Measurements from ENCODE around the gene CMTM8.
"Not testable (repeated sequence)": the region's sequence is repeated elsewhere in the genome, so short reads cannot be mapped to it uniquely, and the experiment has no call there.

The CMTM8 gene

DNA sequence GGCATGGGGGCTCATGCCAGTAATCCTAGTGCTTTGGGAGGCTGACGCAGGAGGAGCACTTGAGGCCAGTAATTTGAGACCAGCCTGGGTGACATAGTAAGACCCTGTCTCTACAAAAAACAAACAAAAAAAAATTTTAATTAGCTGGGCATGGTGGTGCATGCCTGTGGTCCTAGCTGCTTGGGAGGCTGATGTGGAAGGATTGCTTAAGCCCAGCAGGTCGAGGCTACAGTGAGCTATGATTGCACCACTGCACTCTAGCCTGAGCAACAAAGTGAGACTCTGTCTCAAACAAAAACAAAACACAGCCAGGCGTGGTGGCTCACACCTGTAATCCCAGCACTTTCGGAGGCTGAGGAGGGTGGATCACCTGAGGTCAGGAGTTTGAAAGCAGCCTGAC is 9.7 kb upstream of the CMTM8 start:
- DNase-seq = not testable (repeated sequence)

DNA sequence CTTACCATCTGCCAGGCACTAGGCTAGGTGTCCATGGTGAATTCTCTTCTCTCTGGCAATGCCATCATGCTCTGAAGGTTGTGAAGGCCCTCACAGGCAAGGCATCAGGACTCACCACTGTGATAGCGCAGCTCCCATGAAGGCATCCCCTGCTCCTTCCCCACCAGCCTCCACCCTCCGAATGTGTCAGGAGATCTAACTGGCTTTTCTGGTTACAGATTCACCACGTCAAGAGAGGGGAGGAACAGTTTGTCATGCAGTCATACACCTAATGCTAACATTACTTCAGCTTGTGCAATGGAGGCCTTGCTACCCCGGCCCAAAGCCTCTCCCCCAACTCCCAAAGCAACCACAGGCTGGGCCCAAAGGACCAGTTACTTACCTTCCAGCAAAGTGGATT is 8.9 kb upstream of the CMTM8 start:
- DNase-seq = no peak

DNA sequence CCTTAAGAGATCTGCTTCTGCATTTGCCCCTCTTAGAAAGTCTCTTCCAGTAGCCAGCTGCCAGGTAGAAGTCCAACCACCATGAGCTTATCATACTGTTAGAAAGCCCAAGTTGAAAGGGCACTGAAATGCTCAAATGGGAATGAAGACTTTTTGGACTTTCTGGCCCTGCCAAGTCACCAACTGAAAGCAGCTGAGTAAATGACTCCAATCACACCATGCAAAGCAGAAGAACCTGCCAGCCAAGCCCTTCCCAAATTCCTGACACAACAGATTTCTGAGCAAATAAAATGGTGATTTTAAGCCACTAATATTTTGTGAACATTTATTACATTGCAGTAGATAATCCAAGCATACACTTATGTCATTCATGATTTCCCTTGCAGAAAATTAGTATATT is 2.1 kb upstream of the CMTM8 start:
- no peak for DNase-seq

DNA sequence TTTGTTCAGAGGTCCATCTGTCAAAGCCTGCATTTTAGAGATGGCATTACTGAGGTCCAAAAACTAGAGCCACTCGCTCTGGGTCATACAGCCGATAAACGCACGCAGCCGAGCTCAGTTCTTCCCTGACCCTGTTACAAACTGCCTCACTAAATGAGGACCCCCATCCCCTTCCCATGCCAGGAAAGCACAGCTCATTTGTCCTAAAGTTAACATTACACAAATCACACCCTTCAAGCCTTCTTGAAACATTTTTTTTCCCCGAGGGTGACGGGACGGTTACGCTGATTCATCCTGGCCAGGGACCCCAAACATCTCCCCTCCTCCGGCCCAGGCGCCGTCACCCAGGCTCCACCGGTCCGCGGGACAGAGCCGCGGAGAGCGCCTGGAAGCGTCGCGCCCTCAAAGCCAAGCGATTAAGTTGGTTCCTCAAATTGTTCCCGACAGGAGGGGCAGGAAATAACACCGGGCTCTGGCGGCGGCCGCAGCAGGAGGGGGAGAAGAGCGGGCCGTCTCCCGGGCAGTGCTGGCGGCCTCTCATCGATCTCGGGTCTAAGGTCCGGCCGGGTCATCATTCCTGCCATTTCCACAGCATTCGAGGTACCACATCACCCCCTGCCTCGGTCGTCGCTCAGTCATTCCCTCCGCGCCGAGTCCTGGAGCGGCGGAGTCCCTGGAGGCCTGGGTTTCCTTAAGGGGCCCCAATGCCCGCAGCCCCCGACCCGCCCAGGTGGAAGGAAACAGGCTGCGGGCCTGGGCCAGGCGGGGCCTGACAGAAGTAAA is 619 bp upstream of the CMTM8 start:
- peak in 1 of 56 donors; percentile 29 for DNase-seq

DNA sequence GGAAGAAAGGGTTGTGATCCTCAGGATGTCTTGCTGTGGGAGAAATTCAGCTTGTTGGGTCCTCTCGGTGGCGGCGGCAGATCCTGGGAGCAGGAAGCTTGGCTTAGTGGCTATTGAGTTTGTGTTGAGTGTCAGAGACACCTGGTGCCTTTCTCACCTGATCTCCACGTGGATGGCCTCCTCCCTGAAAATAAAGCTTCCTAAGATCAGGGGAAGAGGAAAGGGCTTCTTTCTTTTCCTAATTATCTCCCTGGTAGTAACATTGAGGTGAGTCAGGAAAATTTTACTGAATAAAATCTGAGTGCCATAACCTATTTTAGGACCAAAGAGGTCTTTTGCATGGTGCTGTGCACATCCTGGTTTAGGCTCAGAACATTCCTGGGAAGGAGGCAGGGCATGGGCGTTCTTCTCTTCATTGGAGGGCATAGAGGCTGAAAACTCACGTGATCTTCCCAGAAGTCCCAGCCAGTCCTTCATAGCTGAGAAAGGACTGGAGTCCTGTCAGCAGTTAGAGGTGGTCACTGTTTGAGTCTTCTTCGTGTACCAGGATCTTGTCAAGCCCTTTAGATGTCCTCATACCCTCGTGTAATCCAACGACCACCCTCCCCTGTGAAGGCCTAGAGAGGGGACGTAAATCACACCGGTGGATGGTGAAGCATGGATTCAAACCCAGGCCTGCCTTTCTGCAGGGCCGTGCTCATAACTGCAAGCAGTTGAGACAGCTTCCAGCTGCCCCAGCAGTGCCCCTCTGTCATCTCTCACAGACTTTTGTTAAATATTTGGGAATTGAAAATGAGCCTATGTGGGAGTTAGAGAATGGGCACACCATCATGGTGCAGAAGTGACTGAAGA is 1.1 kb downstream of the CMTM8 start:
- DNase-seq = no peak

DNA sequence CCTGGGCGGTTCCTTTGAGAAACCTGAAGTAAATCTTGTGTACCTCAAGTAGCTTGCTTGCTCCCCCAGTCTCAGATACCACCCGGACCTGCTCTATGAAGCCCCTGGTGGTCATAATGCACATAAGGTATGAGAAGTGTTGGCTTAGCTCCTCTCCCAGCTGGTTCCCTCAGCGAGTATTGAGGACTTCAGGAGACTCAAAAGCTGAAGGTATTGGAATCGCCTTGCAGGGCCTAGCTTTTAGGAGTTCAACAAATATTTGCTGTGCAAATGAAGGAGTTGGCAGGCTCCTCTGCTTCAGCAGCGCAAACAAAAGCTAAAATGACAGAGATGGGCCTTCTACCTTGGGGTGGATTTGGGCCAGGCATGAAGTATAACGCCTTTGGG is 1.7 kb downstream of the CMTM8 start:
- DNase-seq = no peak

DNA sequence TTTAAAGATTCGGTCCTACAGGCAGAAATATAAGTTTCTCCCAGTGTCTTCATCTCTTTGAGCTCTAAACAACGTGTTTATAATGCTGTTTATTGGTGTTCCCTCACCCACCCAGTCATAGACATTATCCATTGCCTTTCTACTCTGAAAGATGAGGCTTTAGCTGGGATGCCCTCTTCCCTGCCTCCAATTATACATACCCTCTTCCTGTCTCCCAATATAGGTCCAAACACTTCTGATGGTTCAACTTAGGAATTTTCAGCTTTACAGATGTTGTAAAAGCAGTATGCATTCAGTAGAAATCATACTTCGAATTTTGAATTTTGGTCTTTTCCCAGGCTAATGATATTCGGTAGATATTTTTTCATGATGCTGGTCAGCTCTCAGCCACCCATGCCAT is 2.6 kb downstream of the CMTM8 start:
- DNase-seq = no peak

DNA sequence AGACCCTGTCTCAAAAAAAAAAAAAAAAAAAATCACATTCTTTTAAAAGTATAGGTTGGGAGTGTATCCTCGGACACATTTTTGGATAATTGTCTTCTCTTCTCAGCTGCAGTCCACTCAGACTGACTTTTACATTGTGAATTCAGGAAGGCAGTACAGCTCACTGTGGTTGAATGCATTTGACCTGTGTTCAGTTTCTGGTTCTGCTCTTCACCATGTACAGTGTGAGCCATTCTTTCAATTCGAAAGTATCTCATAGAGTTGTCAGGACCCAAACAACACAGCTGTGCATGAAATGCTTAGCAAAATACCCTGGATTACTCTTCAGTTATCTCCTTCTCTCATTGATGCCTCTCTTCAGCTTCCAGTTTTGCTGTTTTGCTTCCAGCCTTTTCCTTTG is 5.0 kb downstream of the CMTM8 start:
- DNase-seq = no peak

DNA sequence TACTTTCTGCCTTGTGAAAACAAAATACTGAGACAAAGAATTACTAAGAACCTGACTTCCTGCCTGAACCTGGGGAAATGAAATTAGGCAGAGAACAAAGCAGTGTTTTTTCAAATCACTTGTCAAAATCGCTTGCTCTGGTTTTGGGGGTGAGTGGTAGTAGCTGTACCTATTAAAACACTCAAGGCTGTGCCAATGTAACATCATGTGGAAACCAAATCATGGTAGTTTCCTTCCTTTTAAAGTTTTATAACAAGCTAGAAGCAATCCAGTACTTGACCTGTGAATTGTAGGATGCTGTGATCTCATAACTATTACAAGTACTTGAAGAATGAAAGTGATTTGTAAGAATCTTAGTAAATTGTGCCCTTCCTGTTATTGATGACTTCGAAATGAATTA is 6.7 kb downstream of the CMTM8 start:
- DNase-seq = no peak

DNA sequence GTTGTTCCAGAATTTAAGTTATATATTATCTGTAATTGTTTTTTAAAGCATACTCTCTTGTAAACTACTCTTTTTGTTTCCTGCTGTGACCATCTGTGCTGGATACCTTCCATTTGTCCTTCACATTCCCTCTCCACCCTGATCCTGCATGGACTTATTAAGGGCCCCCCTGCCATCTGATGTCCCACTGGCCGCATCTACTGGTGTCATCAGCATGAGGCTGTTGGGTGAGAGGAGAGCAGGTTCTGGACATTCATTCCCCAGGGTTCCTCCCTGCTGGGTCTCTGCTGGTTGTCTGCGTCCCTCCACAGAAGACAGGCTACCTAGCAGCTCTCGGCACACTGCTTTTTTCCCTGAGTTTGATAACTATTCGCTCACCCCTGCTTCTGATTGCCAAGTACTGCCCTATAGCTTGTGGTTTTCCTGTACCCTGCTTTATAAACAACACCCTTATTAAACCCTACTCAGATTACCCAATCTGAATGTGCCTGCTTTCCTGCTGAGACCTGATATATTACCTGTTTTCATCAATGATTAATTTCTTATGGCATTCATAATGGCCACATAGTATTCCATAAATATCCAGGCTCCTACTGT is 7.7 kb downstream of the CMTM8 start:
- no peak for DNase-seq

DNA sequence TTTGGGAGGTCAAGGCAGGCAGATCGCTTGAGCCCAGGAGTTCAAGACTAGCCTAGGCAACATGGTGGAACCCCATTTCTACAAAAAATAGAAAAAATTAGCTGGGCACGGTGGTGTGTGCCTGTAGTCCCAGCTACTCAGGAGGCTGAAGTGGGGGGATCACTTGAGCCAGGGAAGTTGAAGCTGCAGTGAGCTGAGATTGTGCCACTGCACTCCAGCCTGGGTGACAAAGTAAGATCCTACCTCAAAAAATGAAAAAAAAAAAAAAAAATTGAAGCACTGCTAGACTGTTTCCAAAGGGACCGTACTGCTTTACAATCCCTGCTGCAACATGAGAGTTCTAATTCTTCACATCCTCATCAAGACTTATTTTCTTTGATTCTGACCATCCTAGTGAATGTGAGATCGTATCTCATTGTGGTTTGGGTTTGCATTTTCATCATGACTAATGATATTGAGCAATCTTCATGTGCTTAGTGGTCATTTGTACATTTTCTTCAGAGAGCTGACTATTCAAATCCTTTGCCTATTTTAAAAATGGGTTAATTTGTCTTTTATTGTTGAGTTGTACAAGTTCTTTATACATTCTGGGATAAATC is 10.8 kb downstream of the CMTM8 start:
- DNase-seq = no peak

DNA sequence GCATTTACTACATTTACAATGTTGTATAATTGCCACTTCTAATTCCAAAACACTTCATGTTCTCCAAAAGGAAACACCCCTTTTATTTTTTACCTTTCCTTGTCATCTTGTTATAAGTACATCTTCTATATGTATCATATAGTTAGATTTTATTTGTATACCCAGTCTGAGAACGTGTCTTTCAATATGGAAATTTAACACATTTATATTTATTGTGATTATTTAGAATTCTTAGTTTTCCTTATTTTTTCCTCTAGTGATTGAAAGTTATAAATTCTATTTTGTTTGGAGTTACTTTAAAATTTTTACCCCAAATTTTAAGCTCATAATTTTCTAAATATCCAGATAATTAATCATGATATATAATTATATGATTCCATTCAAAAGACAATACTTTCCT is 15.8 kb downstream of the CMTM8 start:
- no peak for DNase-seq

DNA sequence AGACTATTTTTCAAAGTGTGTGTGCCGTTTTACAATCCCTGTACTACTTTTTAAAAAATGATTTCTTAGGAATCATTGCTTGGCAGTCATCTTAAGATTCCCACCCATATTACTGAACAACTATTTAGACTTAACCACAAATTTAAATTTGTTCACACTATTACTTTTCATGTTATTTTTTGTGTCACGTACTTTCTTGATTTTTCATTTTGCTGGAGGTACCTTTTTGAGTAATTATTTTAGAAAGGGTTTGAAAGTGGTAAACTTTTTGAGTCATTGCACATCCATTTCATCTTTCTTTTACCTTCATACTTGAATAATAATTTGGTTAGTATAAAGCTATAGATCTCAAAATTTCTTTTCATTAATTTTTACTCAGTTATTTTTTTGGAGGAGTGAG is 16.9 kb downstream of the CMTM8 start:
- no peak for DNase-seq

DNA sequence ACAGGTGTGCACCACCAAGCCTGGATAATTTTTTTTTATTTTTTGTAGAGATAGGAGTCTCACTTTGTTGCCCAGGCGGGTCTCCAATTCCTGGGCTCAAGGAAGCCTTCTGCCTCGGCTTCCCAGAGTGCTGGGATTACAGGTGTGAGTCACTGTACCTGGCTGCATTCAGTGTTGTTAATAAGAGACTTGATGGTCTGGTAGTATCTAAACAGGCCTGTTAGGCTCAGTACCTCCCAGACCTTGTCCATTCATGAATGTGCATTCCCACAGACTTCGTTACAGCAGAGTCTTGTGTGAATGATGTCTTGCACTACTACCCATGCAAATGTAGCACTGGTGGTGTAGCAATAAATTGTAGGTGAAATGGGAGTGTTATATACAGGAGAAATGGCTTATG is 17.7 kb downstream of the CMTM8 start:
- DNase-seq = no peak

DNA sequence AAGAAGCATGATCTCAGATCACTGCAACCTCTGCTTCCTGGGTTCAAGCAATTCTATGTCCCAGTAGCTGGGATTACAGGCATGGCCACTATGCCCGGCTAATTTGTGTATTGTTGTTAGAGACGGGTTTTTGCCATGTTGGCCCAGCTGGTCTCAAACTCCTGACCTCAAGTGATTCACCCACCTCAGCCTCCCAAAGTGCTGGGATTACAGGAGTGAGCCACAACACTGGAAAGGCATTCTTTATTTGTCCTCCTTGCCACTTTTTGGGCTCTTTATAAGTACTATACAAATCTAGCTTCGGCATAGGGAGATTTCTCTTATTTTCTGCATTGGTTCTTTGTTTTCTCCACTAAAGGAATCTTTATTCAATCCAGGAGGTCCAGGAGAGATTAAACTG is 18.6 kb downstream of the CMTM8 start:
- DNase-seq = no peak

DNA sequence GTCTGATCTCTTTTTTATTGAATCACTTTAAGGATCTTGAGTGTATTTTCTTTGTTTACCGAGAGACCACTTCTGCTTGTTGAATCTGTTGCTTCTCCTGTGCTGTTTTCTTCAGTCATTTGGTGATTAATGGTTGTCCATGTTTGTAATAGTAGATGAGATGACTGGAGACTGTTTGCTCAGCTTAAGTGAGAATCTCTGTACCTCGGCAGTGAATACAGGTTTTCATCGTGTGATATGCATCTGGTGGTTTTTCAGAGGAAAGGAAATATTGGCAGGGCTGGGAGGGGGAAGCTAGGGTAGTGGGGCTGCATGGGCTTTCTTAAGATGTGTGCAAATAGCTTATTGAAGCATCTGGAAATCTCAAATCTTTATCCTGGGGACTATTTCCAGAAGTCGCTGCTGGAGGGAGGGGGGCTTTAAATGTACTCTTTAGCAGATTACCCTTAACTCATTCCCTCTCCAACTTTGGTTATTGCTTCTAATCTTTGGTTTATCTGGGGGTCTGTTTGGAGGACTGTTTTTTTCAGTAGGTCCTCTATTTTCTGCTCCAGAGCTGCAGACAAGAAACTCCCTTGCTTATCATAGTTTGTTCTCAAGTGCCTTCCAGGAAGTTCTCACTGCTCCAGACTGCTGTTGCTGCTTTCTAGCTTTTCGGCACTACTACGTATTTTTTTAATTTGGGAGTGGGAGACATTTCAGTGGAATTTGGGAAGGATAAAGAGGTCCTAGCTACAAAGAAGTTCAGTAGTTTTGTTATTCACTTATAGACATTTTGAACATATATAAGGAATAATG is 19.4 kb downstream of the CMTM8 start:
- no peak for DNase-seq

DNA sequence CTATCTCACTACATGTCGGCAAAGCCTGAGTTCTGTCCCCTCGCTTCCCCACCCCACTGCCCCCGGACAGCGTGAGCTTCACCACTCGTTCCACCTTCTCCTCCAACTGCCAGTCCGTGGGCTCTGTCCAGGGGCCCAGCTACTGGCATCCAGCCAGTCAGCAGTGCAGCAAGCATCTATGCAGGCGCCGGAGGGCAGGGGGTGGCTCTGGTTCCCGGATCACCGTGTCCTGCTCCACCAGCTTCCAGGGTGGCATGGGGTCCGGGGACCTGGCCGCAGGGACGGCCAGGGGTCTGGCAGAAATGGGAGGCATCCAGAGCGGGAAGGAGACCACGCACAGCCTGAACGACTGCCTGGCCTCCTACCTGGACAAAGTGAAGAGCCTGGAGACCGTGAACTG is 20.4 kb downstream of the CMTM8 start:
- DNase-seq = no peak

DNA sequence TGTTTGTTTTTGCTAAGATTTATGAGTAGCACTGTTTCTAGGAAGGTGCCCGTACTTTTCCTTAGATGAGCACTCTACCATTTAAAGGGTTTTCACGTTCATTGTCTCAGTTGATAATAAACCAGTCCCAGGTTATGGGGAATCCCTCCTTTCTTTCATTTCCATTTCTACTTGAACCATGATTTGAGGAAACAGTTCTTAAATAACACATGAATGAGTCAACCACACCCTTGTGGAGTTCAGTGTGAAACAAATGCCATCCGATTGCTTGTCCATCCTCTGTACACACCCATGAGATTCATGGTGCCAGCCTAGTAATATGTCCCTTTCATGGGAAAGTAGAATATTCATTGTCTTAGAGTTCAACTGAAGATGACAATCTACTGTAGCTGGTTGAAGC is 23.1 kb downstream of the CMTM8 start:
- no peak for DNase-seq

DNA sequence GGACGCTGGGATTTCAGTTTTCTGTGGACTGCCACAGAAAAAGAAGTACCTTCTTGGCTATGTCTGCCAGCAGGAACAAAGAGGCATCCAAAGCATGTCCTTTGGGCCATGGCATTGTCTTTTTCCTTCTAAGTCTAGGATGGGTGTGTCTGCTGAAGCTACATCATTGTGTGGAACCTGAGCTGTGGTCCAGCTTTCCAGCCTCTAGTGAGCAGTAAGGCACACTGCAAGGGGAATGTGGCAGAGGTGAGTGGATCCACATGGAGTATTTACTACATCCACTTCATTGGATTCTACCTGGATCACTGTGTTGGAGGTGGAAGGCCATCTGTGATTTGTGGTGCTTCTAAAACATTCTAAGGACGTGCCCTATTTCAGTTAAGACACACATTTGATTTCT is 23.7 kb downstream of the CMTM8 start:
- no peak for DNase-seq

DNA sequence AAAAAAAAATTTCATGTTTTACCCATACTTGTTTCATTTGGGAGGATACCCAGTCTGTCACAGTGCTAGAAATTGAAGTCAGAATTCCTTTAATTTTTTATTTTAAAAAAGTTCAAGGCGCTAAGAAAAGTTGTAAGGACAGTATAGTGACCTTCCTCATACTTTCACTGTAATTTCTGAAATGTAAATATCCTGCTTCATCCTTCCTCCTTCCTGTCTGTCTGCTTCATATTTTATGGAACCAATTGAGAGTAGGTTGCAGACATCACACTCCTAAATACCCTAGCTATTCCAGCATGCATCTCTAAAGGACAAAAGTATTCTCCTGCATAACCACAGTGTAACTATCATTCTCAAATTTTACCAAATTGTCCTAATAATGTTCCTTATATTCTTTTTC is 35.8 kb downstream of the CMTM8 start:
- DNase-seq = no peak

DNA sequence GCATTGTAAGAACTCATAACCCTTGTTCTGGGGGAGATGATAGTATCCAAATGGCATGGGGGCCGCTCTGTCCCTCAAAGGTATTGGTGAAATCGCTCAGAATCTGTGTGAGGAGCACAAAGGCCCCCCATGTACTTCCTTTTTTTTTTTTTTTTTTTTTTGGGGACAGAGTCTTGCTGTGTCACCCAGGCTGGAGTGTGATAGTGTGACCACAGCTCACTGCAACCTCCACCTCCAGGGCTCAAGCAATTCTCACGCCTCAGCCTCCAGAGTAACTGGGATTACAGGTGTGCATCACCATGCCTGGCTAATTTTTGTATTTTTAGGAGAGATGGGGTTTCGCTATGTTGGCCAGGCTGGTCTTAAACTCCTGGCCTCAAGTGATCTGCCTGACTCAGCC is 37.0 kb downstream of the CMTM8 start:
- DNase-seq = no peak
